OCI-LY7 (cell line): ENCODE results near the gene DYNLT2B.

Experiments used
- CTCF ChIP-seq: fragments of 200-600 bp; sonication (generic); conservative IDR thresholded peaks from 2 replicates; pipeline ENCODE4 v1.5.1; 2014; ENCODE audit warnings: mild to moderate bottlenecking, antibody characterized with exemption, low read length, moderate library complexity, mixed read lengths
- EZH2phosphoT487 ChIP-seq: fragments of 200-600 bp; sonication (generic); IDR thresholded peaks from 2 replicates; pipeline ENCODE4 v1.6.1; 2018; ENCODE audit warnings: low read depth, borderline replicate concordance, mild to moderate bottlenecking, mixed run types, antibody characterized with exemption, low read length, moderate library complexity, mixed read lengths

GRCh38 chr3:196246612-196247308, 71.3 kb downstream of the DYNLT2B start:
- TF ChIP-seq CTCF (no peak), EZH2phosphoT487 (no peak)
